GM10847 (cell line): ENCODE measurements around the gene ZNF727.

Experiments
- POLR2A ChIP-seq: IDR thresholded peaks from 2 replicates; pipeline ENCODE4 v1.6.1; 2011; ENCODE audit not compliant: insufficient read length; ENCODE audit errors: extremely low read depth

Gene ZNF727

DNA sequence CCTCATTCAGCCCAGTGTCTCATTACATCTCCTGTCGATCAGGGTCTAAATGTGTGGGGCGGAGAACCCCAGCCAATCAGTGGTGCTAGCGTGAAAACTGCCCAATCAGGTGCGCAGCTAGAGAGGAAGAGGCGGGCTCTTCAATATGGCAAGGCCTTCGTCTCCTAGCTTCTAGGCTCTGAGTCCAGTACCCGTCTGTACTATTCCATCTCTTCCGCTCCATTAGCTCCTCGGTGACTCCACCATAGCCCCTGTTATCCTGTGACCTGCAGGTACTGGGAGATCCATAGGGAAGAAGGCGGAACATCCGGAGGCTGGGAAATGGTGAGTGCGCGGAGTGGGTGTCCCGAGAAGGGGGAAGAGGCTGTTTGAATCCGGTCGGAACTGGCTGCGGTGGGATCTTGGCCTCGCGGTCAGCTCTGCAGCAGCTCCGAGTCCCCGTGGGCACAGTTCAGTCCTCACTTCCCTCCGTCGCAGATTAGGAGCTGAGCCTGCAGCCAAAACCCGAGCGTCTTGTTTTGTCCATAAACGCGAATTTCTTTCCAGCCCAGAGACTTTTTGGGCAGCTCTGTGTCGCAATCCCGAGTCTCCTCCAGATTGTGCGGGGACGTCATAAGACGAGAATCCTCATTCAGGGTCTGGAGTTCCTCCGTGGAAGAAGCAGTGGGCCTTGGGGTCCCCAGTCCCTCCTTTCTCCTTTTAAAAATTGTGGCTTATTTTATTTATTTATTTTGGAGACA lies at the start of gene ZNF727:
TSS of gene ZNF727 (plus strand) at position 134 of the 740 bp plus-strand sequence. CDS start at position 322, 188 bp downstream.
- no peak for TF ChIP-seq POLR2A

DNA sequence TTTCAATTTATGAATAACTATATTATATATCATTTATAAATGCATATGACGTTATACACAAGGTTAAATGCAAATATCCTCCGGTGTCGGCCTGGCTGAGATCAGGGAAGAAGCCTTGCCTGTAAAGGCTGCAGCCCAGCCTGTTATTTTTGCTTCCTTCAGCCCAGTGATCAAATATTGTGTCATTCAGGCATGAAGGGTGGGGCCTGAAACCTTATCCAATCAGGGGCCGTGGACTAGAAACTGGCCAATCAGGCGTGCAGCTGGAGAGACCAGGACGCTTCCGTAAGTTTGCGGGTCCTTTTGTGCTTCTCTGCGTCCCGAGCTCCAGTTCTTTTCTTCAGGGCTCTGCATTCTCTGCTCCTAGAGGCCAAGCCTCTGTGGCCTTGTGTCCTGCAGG lies 46.7 kb upstream of the ZNF727 start, which contains the start of gene ZNF722:
TSS of gene ZNF722 (plus strand) at position 301 of the 400 bp plus-strand sequence. CDS start 113 bp downstream, outside the sequence.
- no peak for TF ChIP-seq POLR2A

DNA sequence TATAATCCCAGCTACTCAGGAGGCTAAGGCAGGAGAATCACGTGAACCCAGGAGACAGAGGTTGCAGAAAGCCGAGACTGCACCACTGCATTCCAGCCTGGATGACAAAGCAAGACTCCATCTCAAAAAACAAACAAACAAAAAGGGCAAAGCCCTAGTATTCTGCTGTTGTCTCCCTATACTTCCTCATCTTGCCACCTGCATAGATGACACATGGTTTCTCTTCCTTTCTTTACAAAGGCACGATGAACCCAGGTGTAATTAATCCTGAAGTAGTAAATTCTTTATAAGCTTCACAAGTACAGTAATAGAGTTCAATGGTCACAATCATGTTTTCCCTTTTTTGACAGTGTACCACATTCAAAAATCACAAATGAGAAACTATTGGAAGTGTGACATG lies 9.8 kb upstream of the ZNF727 start:
- TF ChIP-seq POLR2A: no peak

DNA sequence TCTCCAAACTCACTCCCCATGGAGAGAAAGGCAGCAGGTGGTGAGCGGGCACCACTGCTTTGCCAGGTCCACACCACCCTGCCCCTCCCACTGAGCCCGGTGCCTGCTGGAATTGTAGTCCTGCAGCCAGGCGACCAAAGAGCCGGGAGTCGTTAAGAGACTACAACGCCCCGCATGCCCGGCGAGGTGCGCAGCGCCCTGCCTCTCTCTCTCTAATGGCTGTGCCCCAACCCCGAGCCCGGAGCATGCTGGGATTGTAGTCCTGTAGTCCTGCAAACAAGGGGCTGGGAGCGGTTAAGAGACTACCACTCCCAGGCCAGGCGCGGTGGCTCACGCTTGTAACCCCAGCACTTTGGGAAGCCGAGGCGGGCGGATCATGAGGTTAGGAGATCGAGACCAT lies 8.1 kb upstream of the ZNF727 start:
- no peak for TF ChIP-seq POLR2A

DNA sequence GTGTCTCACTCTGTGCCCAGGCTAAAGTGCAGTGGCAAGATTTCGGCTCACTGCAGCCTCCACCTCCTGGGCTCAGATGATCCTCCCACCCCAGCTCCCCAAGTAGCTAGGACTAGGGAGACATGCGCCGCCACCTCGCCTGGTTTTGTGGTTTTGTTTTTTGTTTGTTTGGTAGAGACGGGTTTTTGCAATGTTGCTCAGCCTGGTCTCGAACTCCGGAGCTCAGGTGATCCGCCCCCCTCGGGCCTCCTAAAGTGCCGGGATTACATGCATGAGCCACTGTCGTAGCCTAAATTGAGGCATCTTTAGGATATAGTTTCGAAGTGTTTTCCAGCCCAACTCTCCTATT lies 781 bp downstream of the ZNF727 start:
- TF ChIP-seq POLR2A: no peak

DNA sequence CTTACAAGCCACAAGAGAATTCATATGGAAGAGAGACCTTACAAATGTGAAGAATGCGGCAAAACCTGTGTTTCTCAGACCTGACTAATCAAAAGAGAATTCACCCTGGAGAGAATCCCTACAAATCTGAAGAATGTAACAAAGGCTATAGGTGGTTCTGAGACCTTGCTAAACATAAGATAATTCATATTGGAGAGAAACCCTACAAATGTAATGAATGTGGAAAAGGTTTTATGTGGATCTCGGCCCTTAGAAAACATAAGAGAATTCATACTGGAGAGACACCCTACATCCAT lies 33.4 kb downstream of the ZNF727 start:
- TF ChIP-seq POLR2A: no peak

DNA sequence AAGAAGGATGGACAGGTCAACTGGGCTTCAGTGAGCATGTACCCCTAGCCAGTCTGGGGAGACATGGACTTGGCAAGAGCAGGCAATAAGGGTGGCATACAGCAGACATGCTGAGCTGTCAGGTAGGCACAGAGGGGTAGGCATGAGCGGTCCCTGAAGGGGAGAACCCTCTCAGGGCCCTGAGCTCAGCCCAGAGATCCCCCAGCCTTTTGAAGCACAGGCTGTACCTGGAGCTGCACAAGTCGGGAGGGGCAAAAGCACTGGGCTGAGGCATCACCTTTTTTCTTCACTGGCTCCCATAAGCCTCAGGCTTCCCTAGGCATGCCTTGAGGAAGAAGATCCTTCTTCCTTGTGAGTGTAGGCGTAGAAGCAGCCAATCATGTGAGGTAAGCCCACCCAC lies 42.3 kb downstream of the ZNF727 start:
- TF ChIP-seq POLR2A: no peak
